ENCODE measurements around the gene STBD1. TPM values are rescaled to one million over a fixed set of nuclear protein-coding genes. Genes with fewer than 3 reads are reported as not detected.
A peak's percentile ranks its signal among the peaks of the same experiment; 100 is the strongest.

The STBD1 gene
- total and polyA plus RNA-seq, 9 of the 15 experiments (the other 6 are each of a cell fraction or from before 2014, with no cell fraction given): 0.08 to 0.64 (median 0.27) TPM; not detected in 2

GRCh38 chr4:76296286-76296820, 10.2 kb upstream of the STBD1 start:
- in situ Hi-C loops (cut with MboI): no loop called here

More at GRCh38 chr4:76296286-76296820, 10.2 kb upstream of the STBD1 start:
- peaks cover 3 to 29% of the 10 kb centered on the region in 2 experiments; a peak in 4 of 5 replicates for H3K4me1 ChIP-seq (replicated peaks in 1 of 2; ENCODE audit: control insufficient read depth in 2 of 2, insufficient read depth in 2 of 2, low read length in 2 of 2)
- peaks cover 19% of the 10 kb centered on the region for H3K9me3 ChIP-seq (replicated peaks; ENCODE audit: control insufficient read depth, insufficient read depth, low read depth, low read length)
- DNase-seq (ENCODE audit: extremely low read depth in 1 of 4, low spot score in 3 of 4) (no peak), FAIRE-seq (no peak), ATAC-seq (no peak)
- H3K9ac ChIP-seq (ENCODE audit: insufficient read depth in 1 of 2, low read depth in 2 of 2, low read length in 2 of 2): no peak overlapping the region
- H3K9me1 ChIP-seq (ENCODE audit: control insufficient read depth, insufficient read depth, low read length): no peaks in the 10 kb centered on the region
- H3K27me3 ChIP-seq (ENCODE audit: control insufficient read depth in 2 of 2, insufficient read depth in 2 of 2, low read length in 2 of 2): no peaks in the 10 kb centered on the region
- BruUV-seq (replicated peaks): no TSS peak
- H3K4me2 ChIP-seq (ENCODE audit: insufficient read depth, low read length): no peak overlapping the region
- H4K20me1 ChIP-seq (replicated peaks; ENCODE audit: control insufficient read depth, insufficient read depth, low read length): no peaks in the 10 kb centered on the region
- TF ChIP-seq ZNF146 (CRISPR knock-in tag; IDR thresholded peaks at IDR 0.05; ENCODE audit: unreplicated experiment) (no peak), SPI1 (IDR thresholded peaks at IDR 0.05; ENCODE audit: borderline replicate concordance, low read depth, low read length) (peak; percentile 65; the same call in 1 of the 2 replicates), TCFL5 (CRISPR knock-in tag; conservative IDR thresholded peaks at IDR 0.05) (no peak), CEBPB (tag; IDR thresholded peaks at IDR 0.05) (peak; percentile 54; the same call in 1 of the 2 replicates), CHCHD3 (CRISPR knock-in tag; IDR thresholded peaks at IDR 0.05) (no peak), HSF4 (CRISPR knock-in tag; IDR thresholded peaks at IDR 0.05; ENCODE audit: borderline replicate concordance) (no peak)
- TF ChIP-seq, protein P1, sequence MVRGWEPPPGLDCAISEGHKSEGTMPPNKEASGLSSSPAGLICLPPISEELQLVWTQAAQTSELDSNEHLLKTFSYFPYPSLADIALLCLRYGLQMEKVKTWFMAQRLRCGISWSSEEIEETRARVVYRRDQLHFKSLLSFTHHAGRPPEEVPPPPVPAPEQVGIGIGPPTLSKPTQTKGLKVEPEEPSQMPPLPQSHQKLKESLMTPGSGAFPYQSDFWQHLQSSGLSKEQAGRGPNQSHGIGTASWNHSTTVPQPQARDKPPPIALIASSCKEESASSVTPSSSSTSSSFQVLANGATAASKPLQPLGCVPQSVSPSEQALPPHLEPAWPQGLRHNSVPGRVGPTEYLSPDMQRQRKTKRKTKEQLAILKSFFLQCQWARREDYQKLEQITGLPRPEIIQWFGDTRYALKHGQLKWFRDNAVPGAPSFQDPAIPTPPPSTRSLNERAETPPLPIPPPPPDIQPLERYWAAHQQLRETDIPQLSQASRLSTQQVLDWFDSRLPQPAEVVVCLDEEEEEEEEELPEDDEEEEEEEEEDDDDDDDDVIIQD (CRISPR knock-in tag; IDR thresholded peaks at IDR 0.05): no peak
- TF ChIP-seq, protein P2, sequence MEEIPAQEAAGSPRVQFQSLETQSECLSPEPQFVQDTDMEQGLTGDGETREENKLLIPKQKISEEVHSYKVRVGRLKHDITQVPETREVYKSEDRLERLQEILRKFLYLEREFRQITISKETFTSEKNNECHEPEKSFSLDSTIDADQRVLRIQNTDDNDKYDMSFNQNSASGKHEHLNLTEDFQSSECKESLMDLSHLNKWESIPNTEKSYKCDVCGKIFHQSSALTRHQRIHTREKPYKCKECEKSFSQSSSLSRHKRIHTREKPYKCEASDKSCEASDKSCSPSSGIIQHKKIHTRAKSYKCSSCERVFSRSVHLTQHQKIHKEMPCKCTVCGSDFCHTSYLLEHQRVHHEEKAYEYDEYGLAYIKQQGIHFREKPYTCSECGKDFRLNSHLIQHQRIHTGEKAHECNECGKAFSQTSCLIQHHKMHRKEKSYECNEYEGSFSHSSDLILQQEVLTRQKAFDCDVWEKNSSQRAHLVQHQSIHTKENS (CRISPR knock-in tag; IDR thresholded peaks at IDR 0.05): no peak
- TF ChIP-seq, protein P3, sequence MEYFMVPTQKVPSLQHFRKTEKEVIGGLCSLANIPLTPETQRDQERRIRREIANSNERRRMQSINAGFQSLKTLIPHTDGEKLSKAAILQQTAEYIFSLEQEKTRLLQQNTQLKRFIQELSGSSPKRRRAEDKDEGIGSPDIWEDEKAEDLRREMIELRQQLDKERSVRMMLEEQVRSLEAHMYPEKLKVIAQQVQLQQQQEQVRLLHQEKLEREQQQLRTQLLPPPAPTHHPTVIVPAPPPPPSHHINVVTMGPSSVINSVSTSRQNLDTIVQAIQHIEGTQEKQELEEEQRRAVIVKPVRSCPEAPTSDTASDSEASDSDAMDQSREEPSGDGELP (CRISPR knock-in tag; IDR thresholded peaks at IDR 0.05; ENCODE audit: borderline replicate concordance): no peak
- no peak overlapping the region for H2AFZ ChIP-seq (ENCODE audit: low read depth, low read length)
- no peak overlapping the region for H3K4me3 ChIP-seq
- intact Hi-C loops (cut with micrococcal nuclease): no loop called here
- H3K36me3 ChIP-seq (ENCODE audit: control insufficient read depth, insufficient read depth, low read length): no peaks in the 10 kb centered on the region
- WGBS (ENCODE audit: insufficient coverage, low coverage, missing lambda C conversion rate): 29% methylated on average over 3 of the region's 3 CpGs
- H3K27ac ChIP-seq (ENCODE audit: extremely low read depth, low read depth, low read length): no peak overlapping the region
- H3K79me2 ChIP-seq (ENCODE audit: control insufficient read depth, insufficient read depth, low read length): no peaks in the 10 kb centered on the region
- POLR2A ChIA-PET: interaction anchor here (1.2 kb wide), 1 partner anchor 28 kb away, joined by 3 read pairs; no protein-coding TSS in a partner anchor
- CTCF ChIA-PET (ENCODE audit: low intra/inter-chr PET ratio): no interaction called here
